HCT116 (cell line): ENCODE measurements around the gene MAPK4. TPM values are rescaled to one million over a fixed set of nuclear protein-coding genes. Genes with fewer than 3 reads are reported as not detected.

ENCODE experiments used
- ATAC-seq: fragments of 200-7000 bp; cut with Tn5 transposase; 2 replicates; pipeline ENCODE4 v1.9.1; 2020; ENCODE audit warnings: mild to moderate bottlenecking, moderate library complexity
- BruUV-seq: library from RNA; stranded (reverse); fragments of 400-500 nt; replicated peaks from 2 replicates; lab custom pipeline; 2021; lab: Mats Ljungman, UMichigan
- CTCF ChIA-PET: fragments of 300-600 bp; sonication (Branson Sonifier 250); formaldehyde crosslinking; loops from one replicate; lab custom pipeline; 2021; ENCODE audit warnings: antibody characterized with exemption; lab: Charles Lee
- POLR2A ChIA-PET: fragments of 300-600, 350-600 bp; sonication (Branson Sonifier 250); formaldehyde crosslinking; loops from one replicate; lab custom pipeline; 2021; ENCODE audit warnings: antibody characterized with exemption; lab: Charles Lee
- RAD21 ChIA-PET, 2 experiments: fragments of 300-600 bp; sonication (Branson Sonifier 250); formaldehyde crosslinking; loops; one replicate each; lab custom pipeline; 2023; ENCODE audit warnings: low total read pairs in 2 of 2; ENCODE audit not compliant: uncharacterized antibody in 2 of 2, unreplicated experiment in 2 of 2, low non-redundant PET in 1 of 2; lab: Charles Lee
- DNase-seq: peaks from one replicate; pipeline ENCODE4 v3.0.0-alpha.2; 2010; ENCODE audit warnings: low read depth, low spot score
- H2AFZ ChIP-seq: fragments of 200-600 bp; shearing (Covaris generic), sonication (generic); 2 replicates; pipeline ENCODE4 v1.6.1; 2017; ENCODE audit warnings: low read depth, mixed run types, mixed read lengths, antibody characterized with exemption, low read length; ENCODE audit not compliant: poor library complexity, severe bottlenecking
- H3K27ac ChIP-seq: 2 replicates; pipeline ENCODE4 v1.5.1; 2012; ENCODE audit warnings: low read depth, low read length
- H3K27me3 ChIP-seq: fragments of 200-600 bp; sonication (generic); 2 replicates; pipeline ENCODE4 v1.6.1; 2016; ENCODE audit warnings: mixed run types, low read length, mixed read lengths; ENCODE audit not compliant: insufficient read depth
- H3K36me3 ChIP-seq, 2 experiments: fragments of 200-500 bp in 1 of 2; fragments of 200-600 bp in 1 of 2; sonication (Bioruptor generic) in 1 of 2; sonication (generic) in 1 of 2; 2 replicates each; pipeline versions ENCODE4 v1.5.1 to v1.6.1; 2014 to 2016; ENCODE audit warnings: low read length in 2 of 2, inconsistent platforms in 1 of 2, mixed read lengths in 1 of 2, mixed run types in 1 of 2; ENCODE audit not compliant: insufficient read depth in 2 of 2, control insufficient read depth in 1 of 2
- H3K4me1 ChIP-seq, 2 experiments: fragments of 200-600 bp in 1 of 2; sonication (generic) in 1 of 2; 2 replicates each; pipeline versions ENCODE4 v1.5.1 to v1.6.1; 2012 to 2017; ENCODE audit warnings: low read length in 2 of 2, inconsistent platforms in 1 of 2, mild to moderate bottlenecking in 1 of 2, mixed read lengths in 1 of 2, mixed run types in 1 of 2, moderate library complexity in 1 of 2; ENCODE audit not compliant: insufficient read depth in 2 of 2, control insufficient read depth in 1 of 2
- H3K4me2 ChIP-seq: fragments of 200-600 bp; sonication (generic); 2 replicates; pipeline ENCODE4 v1.6.1; 2017; ENCODE audit warnings: mixed run types, low read length, mixed read lengths
- H3K4me3 ChIP-seq, 2 experiments: fragments of 200-600 bp in 1 of 2; sonication (generic) in 1 of 2; replicated peaks in 1 of 2; 2 replicates each; pipeline ENCODE4 v1.5.1; 2011 to 2016; ENCODE audit warnings: low read length in 2 of 2, control low read depth in 1 of 2, low read depth in 1 of 2, mild to moderate bottlenecking in 1 of 2, mixed read lengths in 1 of 2, mixed run types in 1 of 2
- H3K79me2 ChIP-seq: fragments of 200-600 bp; sonication (generic); 2 replicates; pipeline ENCODE4 v1.6.1; 2017; ENCODE audit warnings: mild to moderate bottlenecking, mixed run types, low read length, moderate library complexity, mixed read lengths; ENCODE audit not compliant: insufficient read depth
- H3K9ac ChIP-seq: fragments of 200-600 bp; sonication (generic); 2 replicates; pipeline ENCODE4 v1.6.1; 2016; ENCODE audit warnings: low read length, mixed read lengths
- H3K9me2 ChIP-seq: fragments of 200-600 bp; sonication (generic), shearing (Covaris generic); 2 replicates; pipeline ENCODE4 v1.6.1; 2017; ENCODE audit warnings: mixed run types, mild to moderate bottlenecking, moderate library complexity; ENCODE audit not compliant: insufficient read depth
- H3K9me3 ChIP-seq, 2 experiments: fragments of 200-500 bp in 1 of 2; fragments of 200-600 bp in 1 of 2; sonication (Bioruptor generic) in 1 of 2; sonication (generic) in 1 of 2; 2 replicates each; pipeline ENCODE4 v1.6.1; 2014 to 2017; ENCODE audit warnings: low read length in 2 of 2, mixed read lengths in 2 of 2, inconsistent platforms in 1 of 2, low read depth in 1 of 2, mild to moderate bottlenecking in 1 of 2, mixed run types in 1 of 2, moderate library complexity in 1 of 2; ENCODE audit not compliant: control insufficient read depth in 1 of 2, insufficient read depth in 1 of 2
- H4K20me1 ChIP-seq: fragments of 200-600 bp; sonication (generic), shearing (Covaris generic); 2 replicates; pipeline ENCODE4 v1.6.1; 2017; ENCODE audit warnings: mixed run types, mild to moderate bottlenecking, moderate library complexity; ENCODE audit not compliant: insufficient read depth
- ATF3 ChIP-seq: IDR thresholded peaks from 2 replicates; pipeline ENCODE4 v1.6.1; 2012
- CTCF ChIP-seq, 3 experiments: fragments of 200-600 bp in 1 of 3; sonication (generic) in 1 of 3; IDR thresholded peaks in 2 of 3; conservative IDR thresholded peaks in 1 of 3; 2 replicates each; pipeline ENCODE4 v1.5.1; 2012 to 2017; ENCODE audit warnings: low read depth in 2 of 3, low read length in 2 of 3, antibody characterized with exemption in 1 of 3, borderline replicate concordance in 1 of 3, control low read depth in 1 of 3, mild to moderate bottlenecking in 1 of 3, mixed read lengths in 1 of 3, mixed run types in 1 of 3, moderate library complexity in 1 of 3; ENCODE audit not compliant: insufficient read depth in 1 of 3
- EGR1 ChIP-seq: IDR thresholded peaks from 2 replicates; pipeline ENCODE4 v1.6.1; 2012; ENCODE audit warnings: low read depth
- ELF1 ChIP-seq: IDR thresholded peaks from 2 replicates; pipeline ENCODE4 v1.6.1; 2012; ENCODE audit warnings: low read depth, borderline replicate concordance
- EZH2 ChIP-seq: fragments of 200-600 bp; sonication (generic); IDR thresholded peaks from 2 replicates; pipeline ENCODE4 v1.6.1; 2017; ENCODE audit warnings: antibody characterized with exemption, mixed run types
- EZH2phosphoT487 ChIP-seq: fragments of 200-600 bp; IDR thresholded peaks from 2 replicates; pipeline ENCODE4 v1.6.1; 2018; ENCODE audit warnings: antibody characterized with exemption, borderline replicate concordance
- FOSL1 ChIP-seq: IDR thresholded peaks from 2 replicates; pipeline ENCODE4 v1.6.1; 2012; ENCODE audit warnings: low read depth
- TCF7L2 ChIP-seq: IDR thresholded peaks from 2 replicates; pipeline ENCODE4 v1.7.0; 2011; ENCODE audit warnings: borderline replicate concordance, inconsistent platforms; ENCODE audit not compliant: insufficient read depth, insufficient read length; ENCODE audit errors: extremely low read depth
- intact Hi-C: fragments of 100-400 bp; cut with micrococcal nuclease; formaldehyde crosslinking; loops from 2 replicates; pipeline ENCODE4 v1.10.0; 2022
- total RNA-seq: library from RNA; stranded (reverse); gene quantifications from one replicate; pipeline ENCODE4 v1.2.1, GENCODE V29; 2021; ENCODE audit not compliant: unreplicated experiment

The MAPK4 gene
- total RNA-seq, 1 experiment from 2014 or later: 0.89 TPM

DNA sequence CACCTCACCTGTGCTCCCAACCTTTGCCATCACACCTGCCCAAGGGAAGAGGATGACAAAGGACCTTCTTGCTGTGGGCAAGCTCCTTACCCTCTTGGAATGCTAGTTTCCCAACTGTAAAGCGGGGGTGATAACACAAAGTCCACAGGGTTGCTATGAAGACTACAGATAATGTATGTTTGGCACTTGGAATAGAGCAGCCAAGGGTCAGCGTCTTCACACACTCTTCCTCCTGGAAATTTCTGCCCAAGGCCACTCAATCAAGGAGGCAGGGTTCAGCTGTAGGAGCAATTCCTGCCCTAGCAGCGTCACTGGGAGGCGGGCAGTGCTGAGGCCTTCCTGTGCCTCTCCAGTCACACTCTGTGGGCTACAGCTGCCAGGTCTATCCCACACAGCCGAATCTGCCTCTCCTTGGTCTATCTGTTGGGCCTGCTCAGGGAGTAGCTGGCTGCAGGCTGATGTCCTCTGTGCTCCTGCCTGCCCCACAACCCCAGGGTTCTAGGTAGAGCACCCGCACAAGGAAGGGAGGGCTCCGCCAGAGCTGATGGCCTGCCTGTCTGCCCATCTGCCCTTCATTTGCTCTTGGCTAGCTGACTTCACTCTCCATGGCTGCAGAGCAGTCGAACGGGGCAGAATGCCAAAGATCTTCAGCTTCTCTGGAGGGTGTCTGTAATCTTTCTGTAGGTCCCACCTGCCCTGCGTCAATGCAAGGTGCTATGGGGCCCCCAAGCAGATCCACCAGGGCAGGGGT lies 168.0 kb downstream of the MAPK4 start:
- ATAC-seq (no peak), DNase-seq (no peak)
- no peaks in the 10 kb centered on the region for H4K20me1 ChIP-seq
- H3K79me2 ChIP-seq: no peaks in the 10 kb centered on the region
- no peak overlapping the region for H3K4me3 ChIP-seq
- intact Hi-C loops: no loop called here
- TF ChIP-seq EGR1 (no peak), EZH2phosphoT487 (no peak), TCF7L2 (no peak), EZH2 (no peak), FOSL1 (no peak), CTCF (IDR thresholded peaks at IDR 0.05 in 2 of 3, conservative IDR thresholded peaks at IDR 0.05 in 1 of 3; ENCODE audit: borderline replicate concordance in 1 of 3, insufficient read depth in 1 of 3, low read depth in 2 of 3, low read length in 2 of 3) (no peak)
- no peak overlapping the region for H2AFZ ChIP-seq
- no peaks in the 10 kb centered on the region for H3K4me1 ChIP-seq
- ChIA-PET POLR2A (no interaction called here), CTCF (no interaction called here), RAD21 (no interaction called here)
- no peaks in the 10 kb centered on the region for H3K36me3 ChIP-seq
- H3K9me2 ChIP-seq: no peaks in the 10 kb centered on the region
- H3K9me3 ChIP-seq: no peaks in the 10 kb centered on the region
- no peaks in the 10 kb centered on the region for H3K27me3 ChIP-seq
- H3K27ac ChIP-seq: no peak overlapping the region
- no TSS peak for BruUV-seq
- no peak overlapping the region for H3K4me2 ChIP-seq
- H3K9ac ChIP-seq: no peak overlapping the region

DNA sequence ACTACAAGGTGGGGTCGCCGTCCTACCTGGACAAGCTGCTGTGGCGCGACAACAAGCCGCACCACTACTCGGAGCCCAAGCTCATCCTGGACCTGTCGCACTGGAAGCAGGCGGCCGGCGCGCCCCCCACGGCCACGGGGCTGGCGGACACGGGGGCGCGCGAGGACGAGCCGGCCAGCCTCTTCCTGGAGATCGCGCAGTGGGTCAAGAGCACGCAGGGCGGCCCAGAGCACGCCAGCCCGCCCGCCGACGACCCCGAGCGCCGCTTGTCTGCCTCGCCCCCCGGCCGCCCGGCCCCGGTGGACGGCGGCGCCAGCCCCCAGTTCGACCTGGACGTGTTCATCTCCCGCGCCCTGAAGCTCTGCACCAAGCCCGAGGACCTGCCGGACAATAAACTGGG lies 169.5 kb downstream of the MAPK4 start:
- no peaks in the 10 kb centered on the region for H3K9me2 ChIP-seq
- POLR2A ChIA-PET: no interaction called here
- BruUV-seq: no TSS peak
- CTCF ChIA-PET: no interaction called here
- TF ChIP-seq ELF1: no peak
- no peak for TF ChIP-seq ATF3
- H3K79me2 ChIP-seq: no peaks in the 10 kb centered on the region
- ATAC-seq (no peak), DNase-seq (no peak)
- H3K36me3 ChIP-seq: no peaks in the 10 kb centered on the region
- RAD21 ChIA-PET: no interaction called here
- no peaks in the 10 kb centered on the region for H4K20me1 ChIP-seq
- no peaks in the 10 kb centered on the region for H3K9me3 ChIP-seq
- H3K27me3 ChIP-seq: no peaks in the 10 kb centered on the region
- H3K9ac ChIP-seq: no peak overlapping the region
- H3K4me1 ChIP-seq: no peaks in the 10 kb centered on the region
- H3K4me2 ChIP-seq: no peak overlapping the region
- H2AFZ ChIP-seq: no peak overlapping the region
- no peak overlapping the region for H3K27ac ChIP-seq
- H3K4me3 ChIP-seq: no peak overlapping the region
- intact Hi-C loops: no loop called here
